RWPE1 (cell line): ENCODE data around the gene QRICH1.
A peak's percentile ranks its signal among the peaks of the same experiment; 100 is the strongest.

Experiments
- CTCF ChIA-PET: fragments of 350-600 bp; sonication (Branson Sonifier 250); formaldehyde crosslinking; extraction: SDS; loops from one replicate; lab custom pipeline; 2021; lab: Yijun Ruan, JAX
- POLR2A ChIA-PET: fragments of 400-600 bp; formaldehyde crosslinking; extraction: SDS; loops from one replicate; lab custom pipeline; 2020; ENCODE audit warnings: antibody characterized with exemption; ENCODE audit not compliant: low non-redundant PET; lab: Yijun Ruan, JAX
- DNase-seq: peaks from one replicate; pipeline ENCODE4 v3.0.0; 2012; ENCODE audit warnings: low spot score
- H3K27ac ChIP-seq: fragments of 450-650 bp; 2 replicates; pipeline ENCODE4 v1.5.1; 2017
- CTCF ChIP-seq: fragments of 450-650 bp; conservative IDR thresholded peaks from 2 replicates; pipeline ENCODE4 v1.5.1; 2017; ENCODE audit warnings: low read depth, mild to moderate bottlenecking

Gene QRICH1

DNA sequence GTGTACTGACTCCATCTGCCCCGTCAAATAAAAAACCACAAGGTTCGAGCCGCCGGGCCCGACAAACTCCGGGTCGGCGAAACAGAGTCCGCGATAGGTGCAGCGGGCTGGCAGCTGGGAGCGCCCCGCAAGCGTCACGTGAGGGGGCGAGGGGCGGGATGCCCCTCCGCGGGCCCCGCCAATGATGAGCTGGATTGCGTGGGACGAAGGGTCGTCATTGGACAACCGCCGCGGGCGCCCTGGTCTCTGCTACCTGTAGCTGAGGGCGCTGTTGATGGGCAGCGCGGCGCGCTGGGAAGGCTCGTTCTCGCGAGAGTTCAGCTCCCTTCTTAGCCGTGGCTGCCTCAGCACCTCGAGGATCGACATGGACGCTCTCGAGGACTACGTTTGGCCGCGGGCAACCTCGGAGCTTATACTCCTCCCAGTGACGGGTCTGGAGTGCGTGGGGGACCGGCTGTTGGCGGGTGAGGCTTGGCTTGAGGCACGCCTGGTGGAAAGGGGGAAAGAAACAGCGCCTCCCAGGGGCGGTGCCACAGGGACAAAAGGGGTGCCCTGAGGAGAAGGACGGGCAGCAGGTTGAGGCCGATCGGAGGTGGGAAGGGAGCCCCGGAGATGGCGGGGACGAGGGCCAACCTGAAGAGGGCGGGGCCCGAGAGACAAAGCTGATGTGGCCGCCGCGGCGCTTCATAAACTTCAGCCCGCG lies 86.7 kb downstream of the QRICH1 start, which contains the start of gene WDR6:
TSS of gene WDR6 (plus strand) at position 324 of the 703 bp plus-strand sequence. CDS start at position 365, 41 bp downstream.
- CTCF ChIA-PET: interaction anchor here (0.6 to 1.3 kb wide), 5 partner anchors 17 to 179 kb away, joined by 3 to 5 read pairs (median 3); partner anchors contain the start of gene P4HTM

DNA sequence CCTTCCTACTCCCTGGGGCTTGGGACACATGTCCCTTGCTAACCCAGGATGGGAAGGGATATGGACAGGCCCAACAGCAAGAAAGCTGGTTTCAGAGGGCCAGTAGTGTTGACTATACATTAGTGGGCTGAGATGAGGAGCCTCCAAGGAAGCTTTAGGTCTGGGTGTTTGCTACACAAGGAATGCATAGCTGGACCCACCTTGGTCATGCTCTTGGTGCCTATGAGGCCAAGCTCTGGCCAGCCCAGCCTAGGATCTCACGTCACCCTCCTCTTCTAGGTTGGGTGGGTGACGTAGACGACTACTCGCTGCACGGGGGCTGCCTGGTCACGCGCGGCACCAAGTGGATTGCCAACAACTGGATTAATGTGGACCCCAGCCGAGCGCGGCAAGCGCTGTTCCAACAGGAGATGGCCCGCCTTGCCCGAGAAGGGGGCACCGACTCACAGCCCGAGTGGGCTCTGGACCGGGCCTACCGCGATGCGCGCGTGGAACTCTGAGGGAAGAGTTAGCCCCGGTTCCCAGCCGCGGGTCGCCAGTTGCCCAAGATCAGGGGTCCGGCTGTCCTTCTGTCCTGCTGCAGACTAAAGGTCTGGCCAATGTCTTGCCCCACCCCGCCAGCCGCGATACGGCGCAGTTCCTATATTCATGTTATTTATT lies 87.3 kb downstream of the QRICH1 start:
- no peak for DNase-seq
- ChIA-PET CTCF (interaction anchor here (0.6 to 1.3 kb wide), 5 partner anchors 17 to 179 kb away, joined by 3 to 5 read pairs (median 3); partner anchors contain the start of gene P4HTM), POLR2A (interaction anchor here (0.7 to 1.1 kb wide), 2 partner anchors 14 to 23 kb away, joined by 3 to 4 read pairs; partner anchors contain the start of gene IMPDH2)
- H3K27ac ChIP-seq: peak overlapping the region; percentile 97
- no peak for TF ChIP-seq CTCF

More for the DNA sequence above, 86.7 kb downstream of the QRICH1 start, which contains the start of gene WDR6:
- POLR2A ChIA-PET: interaction anchor here (0.5 to 1.1 kb wide), 5 partner anchors 13 to 459 kb away, joined by 3 to 4 read pairs (median 3); partner anchors contain the start of gene IMPDH2
- peak; percentile 48 for TF ChIP-seq CTCF
- DNase-seq: peak; percentile 92
- peak within 1 kb of the TSS; percentile 97 for H3K27ac ChIP-seq

DNA sequence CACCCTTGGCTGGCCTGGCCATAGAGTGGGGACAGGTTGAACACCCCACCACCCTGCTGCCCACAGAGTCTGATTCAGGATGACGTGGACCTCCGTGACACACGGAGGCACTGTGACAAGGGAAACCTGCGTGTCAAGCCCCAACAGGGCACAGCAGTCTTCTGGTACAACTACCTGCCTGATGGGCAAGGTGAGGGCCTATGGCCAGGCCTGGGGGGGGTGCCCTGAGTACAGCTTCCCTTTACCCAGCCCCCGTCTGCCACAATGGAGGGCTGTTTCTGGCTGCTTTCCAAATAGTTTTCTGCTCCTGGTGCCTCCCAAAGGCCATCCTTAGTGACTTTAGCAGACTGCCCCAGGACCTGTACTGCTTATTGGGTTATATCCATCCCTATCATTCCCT lies 87.9 kb downstream of the QRICH1 start:
- POLR2A ChIA-PET: no interaction called here
- no peak for TF ChIP-seq CTCF
- CTCF ChIA-PET: interaction anchor here (1.3 kb wide), 1 partner anchor 16 kb away, joined by 3 read pairs; the partner anchor contains the start of gene P4HTM
- peak overlapping the region; percentile 97 for H3K27ac ChIP-seq
- DNase-seq: no peak

DNA sequence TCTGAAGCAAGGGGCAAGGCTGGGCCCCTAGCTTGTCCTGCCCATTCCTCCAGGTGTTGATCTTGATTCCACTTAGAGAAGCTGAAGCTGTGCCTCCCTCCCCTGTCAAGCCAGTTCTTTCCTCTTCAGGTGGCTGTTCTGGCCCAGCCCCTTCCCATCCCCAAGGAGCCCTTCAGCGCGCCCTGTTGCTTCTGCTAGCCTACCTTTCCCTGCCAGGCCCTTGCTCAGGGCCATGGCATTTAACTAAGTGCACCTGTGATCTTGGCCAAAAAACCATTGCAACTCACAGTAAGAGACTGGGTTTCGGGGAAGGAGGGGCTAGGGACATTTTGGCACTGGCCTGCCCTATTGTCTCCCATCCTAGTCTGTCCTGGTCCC lies 88.6 kb downstream of the QRICH1 start:
- ChIA-PET POLR2A (no interaction called here), CTCF (no interaction called here)
- peak overlapping the region; percentile 97 for H3K27ac ChIP-seq
- no peak for TF ChIP-seq CTCF
- no peak for DNase-seq

DNA sequence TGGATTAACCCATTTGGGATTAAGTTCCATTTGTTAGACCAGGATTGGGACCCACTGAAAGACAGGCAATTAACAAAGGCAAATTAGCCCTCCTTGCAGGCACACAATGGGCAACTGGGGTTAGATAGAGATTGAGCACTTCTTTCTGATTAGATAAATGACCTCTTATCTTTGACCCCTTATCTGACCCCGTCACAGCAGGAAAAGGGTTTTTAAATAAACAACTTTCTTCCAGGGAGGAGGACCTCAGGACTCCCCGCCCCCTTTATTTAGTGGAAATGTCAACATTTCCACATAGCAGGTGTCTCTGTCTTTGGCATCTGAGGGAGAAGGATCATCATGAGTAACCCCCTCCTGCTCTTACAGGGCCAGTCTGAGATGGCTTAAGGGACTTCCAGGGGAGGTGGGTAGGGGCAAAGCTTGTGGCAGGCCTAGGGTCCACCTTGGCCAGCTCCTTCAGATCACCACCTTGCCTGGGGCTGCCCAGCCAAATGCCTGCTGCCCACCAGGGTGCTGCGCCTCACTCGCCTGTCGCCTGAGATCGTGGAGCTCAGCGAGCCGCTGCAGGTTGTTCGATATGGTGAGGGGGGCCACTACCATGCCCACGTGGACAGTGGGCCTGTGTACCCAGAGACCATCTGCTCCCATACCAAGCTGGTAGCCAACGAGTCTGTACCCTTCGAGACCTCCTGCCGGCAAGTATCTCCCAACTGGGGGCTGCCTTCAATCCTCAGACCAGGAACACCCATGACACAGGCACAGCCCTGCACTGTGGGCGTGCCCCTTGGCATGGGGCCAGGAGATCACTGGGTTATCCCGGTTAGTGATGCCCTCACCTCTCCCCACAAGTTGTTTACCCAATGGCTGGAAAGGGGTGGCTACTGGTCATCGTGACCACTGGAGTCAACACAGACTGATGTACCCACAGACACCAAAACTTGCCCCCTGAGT lies 89.2 kb downstream of the QRICH1 start:
- CTCF ChIA-PET: interaction anchor here (0.5 kb wide), 1 partner anchor 16 kb away, joined by 3 read pairs; no protein-coding TSS in a partner anchor
- TF ChIP-seq CTCF: no peak
- H3K27ac ChIP-seq: peak overlapping the region; percentile 97
- POLR2A ChIA-PET: interaction anchor here (0.7 kb wide), 1 partner anchor 18 kb away, joined by 5 read pairs; the partner anchor contains the start of gene NDUFAF3
- DNase-seq: no peak
